Astrocyte (in vitro differentiated cells and primary cell): Measurements from ENCODE around the gene HES2. TPM values are rescaled to one million over a fixed set of nuclear protein-coding genes. Genes with fewer than 3 reads are reported as not detected.
"Not testable (repeated sequence)": the region's sequence is repeated elsewhere in the genome, so short reads cannot be mapped to it uniquely, and the experiment has no call there.

Experiments used
- DNase-seq: peaks from one replicate; pipeline ENCODE4 v3.0.0-alpha.2; 2010; ENCODE audit warnings: low read depth
- FAIRE-seq: peaks from 2 replicates; lab custom pipeline; 2011; peaks lifted over from hg19 to GRCh38; lab: Jason Lieb, UNC
- H2AFZ ChIP-seq: 2 replicates; pipeline ENCODE4 v1.6.0; 2012; ENCODE audit warnings: low read depth, low read length, inconsistent platforms
- H3K27ac ChIP-seq: 2 replicates; pipeline ENCODE4 v1.5.1; 2011; ENCODE audit warnings: low read depth, low read length, inconsistent platforms
- H3K27me3 ChIP-seq: 2 replicates; pipeline ENCODE4 v1.6.0; 2011; ENCODE audit warnings: low read length, inconsistent platforms; ENCODE audit not compliant: insufficient read depth
- H3K36me3 ChIP-seq: 2 replicates; pipeline ENCODE4 v1.5.1; 2011; ENCODE audit warnings: low read length, inconsistent platforms; ENCODE audit not compliant: insufficient read depth
- H3K4me1 ChIP-seq: 2 replicates; pipeline ENCODE4 v1.5.1; 2011; ENCODE audit warnings: low read length, inconsistent platforms; ENCODE audit not compliant: insufficient read depth
- H3K4me2 ChIP-seq: 2 replicates; pipeline ENCODE4 v1.6.0; 2012; ENCODE audit warnings: low read length, inconsistent platforms
- H3K4me3 ChIP-seq: 2 replicates; pipeline ENCODE4 v1.5.1; 2011; ENCODE audit warnings: low read depth, mild to moderate bottlenecking, low read length, inconsistent platforms; ENCODE audit not compliant: insufficient read depth
- H3K79me2 ChIP-seq: 2 replicates; pipeline ENCODE4 v1.6.0; 2012; ENCODE audit warnings: mild to moderate bottlenecking, low read length, inconsistent platforms; ENCODE audit not compliant: insufficient read depth
- H3K9ac ChIP-seq: 2 replicates; pipeline ENCODE4 v1.6.0; 2012; ENCODE audit warnings: mild to moderate bottlenecking, low read length, inconsistent platforms
- H3K9me3 ChIP-seq: 2 replicates; pipeline ENCODE4 v1.5.1; 2012; ENCODE audit warnings: low read depth, mild to moderate bottlenecking, low read length, inconsistent platforms; ENCODE audit not compliant: insufficient read depth
- H4K20me1 ChIP-seq: 2 replicates; pipeline ENCODE4 v1.6.0; 2012; ENCODE audit warnings: low read length, inconsistent platforms; ENCODE audit not compliant: insufficient read depth
- H3K27ac Mint-ChIP-seq: one replicate; pipeline ENCODE4 v1.8.0; 2021; ENCODE audit warnings: mild to moderate bottlenecking, mixed read lengths; ENCODE audit not compliant: unreplicated experiment
- H3K27me3 Mint-ChIP-seq: one replicate; pipeline ENCODE4 v1.8.0; 2021; ENCODE audit warnings: low read depth, mixed read lengths; ENCODE audit not compliant: unreplicated experiment
- H3K36me3 Mint-ChIP-seq: one replicate; pipeline ENCODE4 v1.8.0; 2021; ENCODE audit warnings: low read depth, mixed read lengths; ENCODE audit not compliant: unreplicated experiment
- H3K4me1 Mint-ChIP-seq: one replicate; pipeline ENCODE4 v1.8.0; 2021; ENCODE audit warnings: low read depth, mixed read lengths; ENCODE audit not compliant: unreplicated experiment
- H3K4me3 Mint-ChIP-seq: one replicate; pipeline ENCODE4 v1.8.0; 2021; ENCODE audit warnings: mild to moderate bottlenecking, moderate library complexity, mixed read lengths; ENCODE audit not compliant: unreplicated experiment
- H3K9me3 Mint-ChIP-seq: one replicate; pipeline ENCODE4 v1.8.0; 2021; ENCODE audit warnings: mild to moderate bottlenecking, mixed read lengths; ENCODE audit not compliant: unreplicated experiment
- EZH2 ChIP-seq: IDR thresholded peaks from 2 replicates; pipeline ENCODE4 v1.6.1; 2012; ENCODE audit warnings: mild to moderate bottlenecking, low read length, inconsistent platforms; ENCODE audit not compliant: insufficient read depth
- total RNA-seq: library from RNA; stranded (reverse); gene quantifications from 2 replicates; pipeline ENCODE4 v1.2.1, GENCODE V29; 2021
- TF ChIP-seq, protein P1 (sequence below): IDR thresholded peaks from 2 replicates; pipeline ENCODE4 v1.5.1; 2011; ENCODE audit warnings: low read depth, mild to moderate bottlenecking, inconsistent platforms, low read length, moderate library complexity; ENCODE audit not compliant: insufficient read depth

The HES2 gene
- total RNA-seq, 1 donor from 2014 or later: 3.0 TPM

DNA sequence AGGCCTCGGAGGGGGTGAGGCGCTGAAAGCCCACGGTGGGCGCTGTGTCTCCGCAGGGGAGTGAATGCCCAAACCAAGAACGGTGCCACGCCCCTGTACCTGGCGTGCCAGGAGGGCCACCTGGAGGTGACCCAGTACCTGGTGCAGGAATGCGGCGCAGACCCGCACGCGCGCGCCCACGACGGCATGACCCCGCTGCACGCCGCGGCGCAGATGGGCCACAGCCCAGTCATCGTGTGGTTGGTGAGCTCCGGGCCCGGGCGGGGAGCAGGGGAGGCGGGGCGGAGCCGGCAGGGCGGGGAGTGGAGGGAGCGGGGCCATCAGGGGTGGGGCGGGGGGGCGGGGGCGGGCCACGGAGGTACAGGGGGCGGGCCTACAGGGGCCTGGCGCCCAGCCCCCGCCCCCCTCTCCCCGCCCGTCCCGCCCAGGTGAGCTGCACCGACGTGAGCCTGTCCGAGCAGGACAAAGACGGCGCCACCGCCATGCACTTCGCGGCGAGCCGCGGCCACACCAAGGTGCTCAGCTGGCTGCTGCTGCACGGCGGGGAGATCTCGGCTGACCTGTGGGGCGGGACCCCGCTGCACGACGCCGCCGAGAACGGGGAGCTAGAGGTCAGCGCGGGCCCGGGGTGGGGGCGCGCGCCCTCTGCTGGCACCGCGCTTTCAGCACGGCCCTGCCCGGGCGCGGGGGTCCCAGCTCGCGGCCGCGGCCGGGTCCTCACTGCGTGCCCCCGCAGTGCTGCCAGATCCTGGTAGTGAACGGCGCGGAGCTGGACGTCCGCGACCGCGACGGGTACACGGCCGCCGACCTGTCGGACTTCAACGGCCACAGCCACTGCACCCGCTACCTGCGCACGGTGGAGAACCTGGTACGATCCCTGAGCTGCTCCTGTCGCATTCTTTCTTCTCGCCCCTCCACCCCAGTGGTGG is 20.7 kb upstream of the HES2 start:
- H3K27ac Mint-ChIP-seq: no peak overlapping the region
- no peaks in the 10 kb centered on the region for H3K79me2 ChIP-seq
- H3K36me3 ChIP-seq: no peaks in the 10 kb centered on the region
- no peaks in the 10 kb centered on the region for H3K9me3 ChIP-seq
- H3K9me3 Mint-ChIP-seq: no peaks in the 10 kb centered on the region
- peaks cover 57% of the 10 kb centered on the region for H3K27me3 Mint-ChIP-seq
- H3K27me3 ChIP-seq: peaks cover 10% of the 10 kb centered on the region
- H3K4me1 Mint-ChIP-seq: no peaks in the 10 kb centered on the region
- peaks cover 4% of the 10 kb centered on the region for H3K36me3 Mint-ChIP-seq
- H3K4me2 ChIP-seq: peak overlapping the region; percentile 52
- no peak overlapping the region for H3K4me3 ChIP-seq
- no peak overlapping the region for H3K9ac ChIP-seq
- TF ChIP-seq, protein P1, sequence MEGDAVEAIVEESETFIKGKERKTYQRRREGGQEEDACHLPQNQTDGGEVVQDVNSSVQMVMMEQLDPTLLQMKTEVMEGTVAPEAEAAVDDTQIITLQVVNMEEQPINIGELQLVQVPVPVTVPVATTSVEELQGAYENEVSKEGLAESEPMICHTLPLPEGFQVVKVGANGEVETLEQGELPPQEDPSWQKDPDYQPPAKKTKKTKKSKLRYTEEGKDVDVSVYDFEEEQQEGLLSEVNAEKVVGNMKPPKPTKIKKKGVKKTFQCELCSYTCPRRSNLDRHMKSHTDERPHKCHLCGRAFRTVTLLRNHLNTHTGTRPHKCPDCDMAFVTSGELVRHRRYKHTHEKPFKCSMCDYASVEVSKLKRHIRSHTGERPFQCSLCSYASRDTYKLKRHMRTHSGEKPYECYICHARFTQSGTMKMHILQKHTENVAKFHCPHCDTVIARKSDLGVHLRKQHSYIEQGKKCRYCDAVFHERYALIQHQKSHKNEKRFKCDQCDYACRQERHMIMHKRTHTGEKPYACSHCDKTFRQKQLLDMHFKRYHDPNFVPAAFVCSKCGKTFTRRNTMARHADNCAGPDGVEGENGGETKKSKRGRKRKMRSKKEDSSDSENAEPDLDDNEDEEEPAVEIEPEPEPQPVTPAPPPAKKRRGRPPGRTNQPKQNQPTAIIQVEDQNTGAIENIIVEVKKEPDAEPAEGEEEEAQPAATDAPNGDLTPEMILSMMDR: no peak
- no peak for TF ChIP-seq EZH2
- H3K27ac ChIP-seq: no peak overlapping the region
- no peak overlapping the region for H3K4me3 Mint-ChIP-seq
- H2AFZ ChIP-seq: no peak overlapping the region
- DNase-seq: peak; percentile 14
- H3K4me1 ChIP-seq: peaks cover 3% of the 10 kb centered on the region
- no peak for FAIRE-seq
- peaks cover 3% of the 10 kb centered on the region for H4K20me1 ChIP-seq

DNA sequence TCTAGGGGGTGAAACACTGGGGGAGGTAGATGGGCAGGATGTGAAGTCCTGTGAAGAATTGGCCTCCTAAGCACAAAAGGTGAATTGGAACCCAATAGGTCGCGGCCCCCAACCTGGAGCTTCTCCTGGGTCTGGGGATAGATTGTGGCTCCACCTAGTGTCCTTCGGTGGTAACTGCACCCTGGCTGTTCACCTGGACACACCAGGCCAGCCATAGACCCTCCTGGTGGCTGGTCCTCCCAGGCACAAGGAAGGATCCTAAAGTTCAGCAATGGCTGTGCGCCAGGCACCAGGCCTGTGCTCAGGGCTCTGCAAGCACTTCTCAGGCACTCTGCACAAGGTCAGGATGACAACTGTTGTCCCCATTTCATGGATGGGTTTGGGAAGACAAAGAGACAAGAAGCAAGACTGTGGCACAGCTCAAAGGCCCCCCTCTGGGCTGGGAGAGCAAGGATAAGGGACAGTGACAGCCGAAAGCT is 18.4 kb upstream of the HES2 start:
- DNase-seq: peak; percentile 20
- Histone ChIP-seq H3K27me3 (peaks cover 10% of the 10 kb centered on the region), H2AFZ (no peak overlapping the region), H3K36me3 (no peaks in the 10 kb centered on the region), H3K27ac (no peak overlapping the region), H3K9me3 (no peaks in the 10 kb centered on the region), H3K4me3 (no peak overlapping the region), H3K4me2 (no peak overlapping the region), H3K9ac (no peak overlapping the region), H3K4me1 (peaks cover 3% of the 10 kb centered on the region), H4K20me1 (peaks cover 3% of the 10 kb centered on the region), H3K79me2 (no peaks in the 10 kb centered on the region)
- FAIRE-seq: no peak
- Mint-ChIP-seq H3K4me1 (no peaks in the 10 kb centered on the region), H3K27me3 (peaks cover 62% of the 10 kb centered on the region), H3K36me3 (no peaks in the 10 kb centered on the region), H3K27ac (peak overlapping the region; percentile 72), H3K4me3 (no peak overlapping the region), H3K9me3 (no peaks in the 10 kb centered on the region)
- no peak for TF ChIP-seq EZH2
- TF ChIP-seq, protein P1: peak; percentile 75

DNA sequence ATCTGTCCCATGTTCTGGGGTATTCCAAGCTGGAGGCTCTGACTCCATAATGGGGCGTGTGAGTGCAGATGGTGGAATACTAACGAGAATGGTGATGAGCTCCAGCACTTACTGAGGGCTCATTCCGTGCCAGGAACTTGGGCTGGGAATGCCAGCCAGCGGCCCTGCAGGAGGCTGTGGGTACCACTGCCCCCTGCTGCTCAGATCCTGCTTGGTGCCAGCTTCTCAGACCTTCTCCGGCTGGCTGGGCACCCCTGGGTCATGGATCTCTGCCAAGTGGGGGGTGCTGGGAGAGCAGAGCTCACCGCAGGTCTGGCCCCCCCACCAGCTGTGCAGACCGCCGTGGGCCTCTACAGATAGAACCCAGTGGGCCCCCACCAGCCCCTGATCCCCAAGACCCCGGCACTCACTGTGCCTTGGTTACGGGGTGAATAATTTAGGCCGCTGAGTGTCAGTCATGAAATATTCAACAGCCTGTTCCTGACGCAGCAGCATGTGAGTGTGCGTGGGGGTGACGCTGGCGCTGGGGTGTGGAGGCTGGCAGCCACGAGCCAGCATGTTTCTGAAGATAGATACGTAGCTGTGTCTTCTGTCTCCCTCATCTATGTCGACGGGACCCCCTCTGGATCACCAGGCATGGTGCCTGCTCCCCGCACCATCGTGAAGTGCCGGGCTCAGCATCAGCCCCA is 17.4 kb upstream of the HES2 start:
- H4K20me1 ChIP-seq, H3K36me3 ChIP-seq, FAIRE-seq, H3K36me3 Mint-ChIP-seq, H3K27ac Mint-ChIP-seq, H3K4me1 Mint-ChIP-seq, H2AFZ ChIP-seq, H3K4me3 Mint-ChIP-seq, H3K4me1 ChIP-seq, H3K79me2 ChIP-seq, H3K9me3 ChIP-seq, H3K27me3 ChIP-seq, H3K9ac ChIP-seq, H3K27ac ChIP-seq, H3K9me3 Mint-ChIP-seq, H3K4me3 ChIP-seq: not testable (repeated sequence)
- peak overlapping the region; percentile 33 for H3K4me2 ChIP-seq
- H3K27me3 Mint-ChIP-seq: peaks cover 64% of the 10 kb centered on the region
- DNase-seq: peak; percentile 33

DNA sequence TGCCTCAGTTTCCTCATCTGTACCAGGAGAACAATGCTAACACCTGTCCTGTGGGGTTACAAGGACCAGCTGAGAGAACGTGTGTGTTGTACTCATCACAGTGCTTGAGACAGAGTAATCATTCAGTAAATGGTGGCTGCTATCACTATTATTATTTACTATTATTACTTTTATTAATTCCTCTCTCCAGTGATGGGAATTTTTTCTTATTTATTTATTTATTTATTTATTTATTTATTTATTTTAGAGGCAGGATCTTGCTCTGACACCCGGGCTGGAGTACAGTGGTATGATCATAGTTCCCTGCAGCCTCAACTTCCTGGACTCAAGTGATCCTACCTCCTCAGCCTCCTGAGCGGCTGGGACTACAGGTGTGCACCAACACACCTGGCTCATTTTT is 16.6 kb upstream of the HES2 start:
- H3K4me3 Mint-ChIP-seq, H3K36me3 ChIP-seq, H3K4me1 ChIP-seq, H3K27ac Mint-ChIP-seq, H3K4me1 Mint-ChIP-seq, H3K9me3 ChIP-seq, H3K4me2 ChIP-seq, H3K27ac ChIP-seq, FAIRE-seq, H3K36me3 Mint-ChIP-seq, H3K9ac ChIP-seq, H3K4me3 ChIP-seq, H3K27me3 ChIP-seq, H3K9me3 Mint-ChIP-seq, H4K20me1 ChIP-seq, H2AFZ ChIP-seq, DNase-seq, H3K79me2 ChIP-seq: not testable (repeated sequence)
- peaks cover 60% of the 10 kb centered on the region for H3K27me3 Mint-ChIP-seq
